WTC11 (cell line): ENCODE results near the gene FAM20C. TPM values are rescaled to one million over a fixed set of nuclear protein-coding genes. Genes with fewer than 3 reads are reported as not detected.

Experiments
- ATAC-seq: fragments of 200-7000 bp; cut with Tn5 transposase; 2 replicates; pipeline ENCODE4 v1.10.0; 2021; ENCODE audit warnings: mild to moderate bottlenecking, moderate library complexity
- CTCF ChIA-PET: fragments of 300-600 bp; sonication (Branson Sonifier 250); formaldehyde crosslinking; loops from one replicate; lab custom pipeline; 2021; ENCODE audit warnings: antibody characterized with exemption; lab: Charles Lee
- POLR2A ChIA-PET: fragments of 350-600 bp; sonication (Branson Sonifier 250); formaldehyde crosslinking; loops from one replicate; lab custom pipeline; 2021; ENCODE audit warnings: antibody characterized with exemption; lab: Charles Lee
- DNase-seq: peaks from one replicate; pipeline ENCODE4 v3.0.0; 2021; ENCODE audit warnings: low spot score
- H3K27ac Mint-ChIP-seq: 2 replicates; pipeline ENCODE4 v1.8.0; 2021; ENCODE audit warnings: mixed read lengths
- H3K27me3 Mint-ChIP-seq: 2 replicates; pipeline ENCODE4 v1.8.0; 2021; ENCODE audit warnings: low read depth, mild to moderate bottlenecking, moderate library complexity, mixed read lengths
- H3K36me3 Mint-ChIP-seq: 2 replicates; pipeline ENCODE4 v1.8.0; 2021; ENCODE audit warnings: mixed read lengths
- H3K4me1 Mint-ChIP-seq: 2 replicates; pipeline ENCODE4 v1.8.0; 2022; ENCODE audit warnings: mixed read lengths
- H3K4me3 Mint-ChIP-seq: 2 replicates; pipeline ENCODE4 v1.8.0; 2021; ENCODE audit warnings: mild to moderate bottlenecking, moderate library complexity, mixed read lengths
- H3K9me3 Mint-ChIP-seq: 2 replicates; pipeline ENCODE4 v1.8.0; 2021; ENCODE audit warnings: mixed read lengths
- CREB1 ChIP-seq: sonication (generic); formaldehyde crosslinking; IDR thresholded peaks from 2 replicates; pipeline ENCODE4 v1.8.0; 2023; ENCODE audit warnings: mild to moderate bottlenecking, missing genetic modification reagents
- CTCF ChIP-seq: fragments of 200-600 bp; IDR thresholded peaks from 2 replicates; pipeline ENCODE4 v1.8.0; 2022; ENCODE audit warnings: antibody characterized with exemption
- GABPB1 ChIP-seq: sonication (generic); formaldehyde crosslinking; IDR thresholded peaks from 2 replicates; pipeline ENCODE4 v1.8.1; 2023; ENCODE audit warnings: mild to moderate bottlenecking, missing genetic modification reagents
- IRF2 ChIP-seq: sonication (generic); formaldehyde crosslinking; IDR thresholded peaks from 2 replicates; pipeline ENCODE4 v1.8.0; 2022; ENCODE audit warnings: low read depth, missing genetic modification reagents, borderline replicate concordance
- MLX ChIP-seq: sonication (generic); formaldehyde crosslinking; IDR thresholded peaks from 2 replicates; pipeline ENCODE4 v1.8.1; 2023; ENCODE audit warnings: mild to moderate bottlenecking, missing genetic modification reagents, moderate library complexity
- NFYB ChIP-seq: sonication (generic); formaldehyde crosslinking; conservative IDR thresholded peaks from 2 replicates; pipeline ENCODE4 v1.8.0; 2022; ENCODE audit warnings: low read depth, missing genetic modification reagents
- NR1H2 ChIP-seq: sonication (generic); formaldehyde crosslinking; IDR thresholded peaks from 2 replicates; pipeline ENCODE4 v1.9.0; 2021; ENCODE audit warnings: mild to moderate bottlenecking, moderate library complexity, missing genetic modification reagents
- OVOL2 ChIP-seq: fragments of 250-450 bp; sonication (Bioruptor Pico); IDR thresholded peaks from 2 replicates; pipeline ENCODE4 v1.9.0; 2021; ENCODE audit warnings: mild to moderate bottlenecking, borderline replicate concordance
- RORB ChIP-seq: fragments of 250-450 bp; sonication (Bioruptor Pico); IDR thresholded peaks from 2 replicates; pipeline ENCODE4 v1.9.0; 2021; ENCODE audit warnings: mild to moderate bottlenecking
- TCF7 ChIP-seq: sonication (generic); formaldehyde crosslinking; IDR thresholded peaks from 2 replicates; pipeline ENCODE4 v1.8.0; 2022; ENCODE audit warnings: mild to moderate bottlenecking, low read depth, missing genetic modification reagents, moderate library complexity
- USF1 ChIP-seq: sonication (generic); formaldehyde crosslinking; IDR thresholded peaks from 2 replicates; pipeline ENCODE4 v1.8.0; 2022; ENCODE audit warnings: mild to moderate bottlenecking, missing genetic modification reagents
- ZNF121 ChIP-seq: sonication (generic); formaldehyde crosslinking; IDR thresholded peaks from 2 replicates; pipeline ENCODE4 v1.8.0; 2023; ENCODE audit warnings: missing genetic modification reagents
- ZNF232 ChIP-seq: sonication (generic); formaldehyde crosslinking; IDR thresholded peaks from 2 replicates; pipeline ENCODE4 v1.8.0; 2022; ENCODE audit warnings: mild to moderate bottlenecking, missing genetic modification reagents
- ZNF317 ChIP-seq: sonication (generic); formaldehyde crosslinking; IDR thresholded peaks from 2 replicates; pipeline ENCODE4 v1.8.1; 2023; ENCODE audit warnings: low read depth, mild to moderate bottlenecking, moderate library complexity, missing genetic modification reagents, borderline replicate concordance
- ZNF423 ChIP-seq: fragments of 250-450 bp; sonication (Bioruptor Pico); IDR thresholded peaks from 2 replicates; pipeline ENCODE4 v2.1.2; 2022; ENCODE audit warnings: mild to moderate bottlenecking, moderate library complexity
- ZNF671 ChIP-seq: fragments of 250-450 bp; sonication (Bioruptor Pico); IDR thresholded peaks from 2 replicates; pipeline ENCODE4 v1.8.0; 2021; ENCODE audit warnings: mild to moderate bottlenecking
- ZSCAN18 ChIP-seq: fragments of 250-450 bp; sonication (Bioruptor Pico); IDR thresholded peaks from 2 replicates; pipeline ENCODE4 v2.1.2; 2022; ENCODE audit warnings: mild to moderate bottlenecking, moderate library complexity
- total RNA-seq: library from RNA; stranded (reverse); gene quantifications from 3 replicates; pipeline ENCODE4 v1.2.3, GENCODE V29; 2021
- TF ChIP-seq, protein P1 (sequence below): fragments of 250-450 bp; sonication (Bioruptor Pico); IDR thresholded peaks from 2 replicates; pipeline ENCODE4 v1.9.0; 2021; ENCODE audit warnings: mild to moderate bottlenecking
- TF ChIP-seq, protein P2 (sequence below): sonication (generic); formaldehyde crosslinking; IDR thresholded peaks from 2 replicates; pipeline ENCODE4 v1.8.1; 2022; ENCODE audit warnings: low read depth, mild to moderate bottlenecking, moderate library complexity, missing genetic modification reagents, borderline replicate concordance
- TF ChIP-seq, protein P3 (sequence below): fragments of 250-450 bp; sonication (Bioruptor Pico); IDR thresholded peaks from 2 replicates; pipeline ENCODE4 v1.9.0; 2021; ENCODE audit warnings: mild to moderate bottlenecking, borderline replicate concordance
- TF ChIP-seq, protein P4 (sequence below): sonication (generic); formaldehyde crosslinking; IDR thresholded peaks from 2 replicates; pipeline ENCODE4 v1.8.1; 2023; ENCODE audit warnings: mild to moderate bottlenecking, moderate library complexity, missing genetic modification reagents

FAM20C gene
- total RNA-seq, 1 experiment from 2014 or later, result 64.9 TPM

DNA sequence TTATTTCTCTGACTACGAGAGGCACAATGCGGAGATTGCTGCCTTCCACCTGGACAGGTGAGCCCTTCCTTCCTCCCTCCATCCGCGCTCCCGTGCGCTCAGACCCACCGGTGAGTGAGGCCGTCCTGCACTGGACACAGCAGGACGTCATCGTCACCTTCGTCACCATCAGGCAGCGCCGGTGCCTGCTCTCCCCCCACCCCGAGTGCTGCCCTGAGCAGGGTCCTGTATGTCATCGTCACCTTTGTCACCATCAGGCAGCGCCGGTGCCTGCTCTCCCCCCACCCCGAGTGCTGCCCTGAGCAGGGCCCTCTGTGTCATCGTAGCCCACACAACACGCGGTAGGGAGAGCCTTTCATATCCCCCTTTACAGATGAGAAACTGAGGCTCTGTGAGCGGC is 54.1 kb downstream of the FAM20C start:
- ATAC-seq, result no peak
- H3K36me3 Mint-ChIP-seq, result peaks cover 15% of the 10 kb centered on the region
- H3K9me3 Mint-ChIP-seq, result no peaks in the 10 kb centered on the region
- H3K27me3 Mint-ChIP-seq, result no peaks in the 10 kb centered on the region
- H3K4me3 Mint-ChIP-seq, result no peak overlapping the region
- DNase-seq, result no peak
- no peaks in the 10 kb centered on the region for H3K4me1 Mint-ChIP-seq
- TF ChIP-seq ZNF423 (no peak), USF1 (CRISPR knock-in tag) (no peak), ZNF671 (CRISPR knock-in tag) (no peak), ZNF121 (CRISPR knock-in tag) (no peak), NR1H2 (no peak), CREB1 (CRISPR knock-in tag) (no peak), RORB (CRISPR knock-in tag) (no peak), MLX (no peak), ZSCAN18 (CRISPR knock-in tag) (no peak), OVOL2 (no peak), NFYB (CRISPR knock-in tag) (no peak), ZNF317 (CRISPR knock-in tag) (no peak), CTCF (no peak), IRF2 (CRISPR knock-in tag) (no peak)
- TF ChIP-seq, protein P1, sequence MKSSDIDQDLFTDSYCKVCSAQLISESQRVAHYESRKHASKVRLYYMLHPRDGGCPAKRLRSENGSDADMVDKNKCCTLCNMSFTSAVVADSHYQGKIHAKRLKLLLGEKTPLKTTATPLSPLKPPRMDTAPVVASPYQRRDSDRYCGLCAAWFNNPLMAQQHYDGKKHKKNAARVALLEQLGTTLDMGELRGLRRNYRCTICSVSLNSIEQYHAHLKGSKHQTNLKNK (CRISPR knock-in tag), result no peak
- TF ChIP-seq, protein P2, sequence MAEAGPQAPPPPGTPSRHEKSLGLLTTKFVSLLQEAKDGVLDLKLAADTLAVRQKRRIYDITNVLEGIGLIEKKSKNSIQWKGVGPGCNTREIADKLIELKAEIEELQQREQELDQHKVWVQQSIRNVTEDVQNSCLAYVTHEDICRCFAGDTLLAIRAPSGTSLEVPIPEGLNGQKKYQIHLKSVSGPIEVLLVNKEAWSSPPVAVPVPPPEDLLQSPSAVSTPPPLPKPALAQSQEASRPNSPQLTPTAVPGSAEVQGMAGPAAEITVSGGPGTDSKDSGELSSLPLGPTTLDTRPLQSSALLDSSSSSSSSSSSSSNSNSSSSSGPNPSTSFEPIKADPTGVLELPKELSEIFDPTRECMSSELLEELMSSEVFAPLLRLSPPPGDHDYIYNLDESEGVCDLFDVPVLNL, result no peak
- CTCF ChIA-PET, result interaction anchor here (0.8 kb wide), 1 partner anchor 26 kb away, joined by 3 read pairs; no protein-coding TSS in a partner anchor
- POLR2A ChIA-PET, result no interaction called here
- H3K27ac Mint-ChIP-seq, result peak overlapping the region; percentile 38; the same call in 1 of the 2 replicates

DNA sequence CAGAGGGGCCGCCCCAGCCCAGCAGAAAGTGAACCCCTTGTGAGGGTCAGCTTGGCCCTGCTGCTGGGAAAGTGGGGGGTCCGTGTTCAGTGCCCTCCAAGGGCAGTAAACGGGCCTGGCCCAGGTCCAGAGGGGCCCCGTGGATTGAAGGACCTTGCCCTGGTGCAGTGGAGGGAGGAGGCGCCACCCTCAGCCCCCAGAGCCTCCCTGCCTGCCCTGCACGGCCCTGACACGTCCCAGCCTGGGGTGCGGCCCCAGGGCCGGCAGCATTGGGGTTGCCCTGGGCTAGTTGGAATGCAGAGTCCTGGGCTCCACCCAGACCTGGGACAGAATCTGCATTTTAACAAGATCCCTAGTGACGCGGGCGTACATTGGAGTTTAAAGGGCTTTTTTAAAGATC is 54.8 kb downstream of the FAM20C start:
- no peaks in the 10 kb centered on the region for H3K9me3 Mint-ChIP-seq
- ChIA-PET CTCF (interaction anchor here (0.5 kb wide), 1 partner anchor 49 kb away, joined by 3 read pairs; no protein-coding TSS in a partner anchor), POLR2A (no interaction called here)

DNA sequence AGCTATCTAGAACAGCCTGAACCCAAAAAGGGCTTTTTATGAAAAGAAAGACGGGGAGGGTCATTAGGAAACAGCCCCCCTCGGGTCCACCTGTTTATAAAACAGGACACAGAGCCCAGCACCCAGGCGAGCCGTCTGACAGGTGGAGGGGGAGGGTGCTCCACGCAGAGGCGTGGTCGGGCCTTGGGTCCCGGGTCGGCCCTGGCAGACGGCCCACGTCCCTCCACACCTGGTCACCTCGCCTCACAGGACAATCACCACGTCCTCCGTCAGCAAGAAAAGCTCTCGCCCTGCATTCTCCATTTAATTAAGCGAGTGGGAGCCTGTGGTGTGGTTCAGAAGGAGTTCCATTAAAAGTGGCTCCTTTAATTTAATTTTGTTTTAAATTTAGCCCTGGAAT is 55.3 kb downstream of the FAM20C start:
- Mint-ChIP-seq H3K9me3 (no peaks in the 10 kb centered on the region), H3K4me1 (no peaks in the 10 kb centered on the region), H3K27me3 (no peaks in the 10 kb centered on the region), H3K36me3 (peaks cover 15% of the 10 kb centered on the region), H3K27ac (no peak overlapping the region), H3K4me3 (no peak overlapping the region)
- DNase-seq (no peak), ATAC-seq (no peak)
- ChIA-PET POLR2A (no interaction called here), CTCF (interaction anchor here (0.5 kb wide), 1 partner anchor 49 kb away, joined by 3 read pairs; no protein-coding TSS in a partner anchor)
- TF ChIP-seq, protein P3, sequence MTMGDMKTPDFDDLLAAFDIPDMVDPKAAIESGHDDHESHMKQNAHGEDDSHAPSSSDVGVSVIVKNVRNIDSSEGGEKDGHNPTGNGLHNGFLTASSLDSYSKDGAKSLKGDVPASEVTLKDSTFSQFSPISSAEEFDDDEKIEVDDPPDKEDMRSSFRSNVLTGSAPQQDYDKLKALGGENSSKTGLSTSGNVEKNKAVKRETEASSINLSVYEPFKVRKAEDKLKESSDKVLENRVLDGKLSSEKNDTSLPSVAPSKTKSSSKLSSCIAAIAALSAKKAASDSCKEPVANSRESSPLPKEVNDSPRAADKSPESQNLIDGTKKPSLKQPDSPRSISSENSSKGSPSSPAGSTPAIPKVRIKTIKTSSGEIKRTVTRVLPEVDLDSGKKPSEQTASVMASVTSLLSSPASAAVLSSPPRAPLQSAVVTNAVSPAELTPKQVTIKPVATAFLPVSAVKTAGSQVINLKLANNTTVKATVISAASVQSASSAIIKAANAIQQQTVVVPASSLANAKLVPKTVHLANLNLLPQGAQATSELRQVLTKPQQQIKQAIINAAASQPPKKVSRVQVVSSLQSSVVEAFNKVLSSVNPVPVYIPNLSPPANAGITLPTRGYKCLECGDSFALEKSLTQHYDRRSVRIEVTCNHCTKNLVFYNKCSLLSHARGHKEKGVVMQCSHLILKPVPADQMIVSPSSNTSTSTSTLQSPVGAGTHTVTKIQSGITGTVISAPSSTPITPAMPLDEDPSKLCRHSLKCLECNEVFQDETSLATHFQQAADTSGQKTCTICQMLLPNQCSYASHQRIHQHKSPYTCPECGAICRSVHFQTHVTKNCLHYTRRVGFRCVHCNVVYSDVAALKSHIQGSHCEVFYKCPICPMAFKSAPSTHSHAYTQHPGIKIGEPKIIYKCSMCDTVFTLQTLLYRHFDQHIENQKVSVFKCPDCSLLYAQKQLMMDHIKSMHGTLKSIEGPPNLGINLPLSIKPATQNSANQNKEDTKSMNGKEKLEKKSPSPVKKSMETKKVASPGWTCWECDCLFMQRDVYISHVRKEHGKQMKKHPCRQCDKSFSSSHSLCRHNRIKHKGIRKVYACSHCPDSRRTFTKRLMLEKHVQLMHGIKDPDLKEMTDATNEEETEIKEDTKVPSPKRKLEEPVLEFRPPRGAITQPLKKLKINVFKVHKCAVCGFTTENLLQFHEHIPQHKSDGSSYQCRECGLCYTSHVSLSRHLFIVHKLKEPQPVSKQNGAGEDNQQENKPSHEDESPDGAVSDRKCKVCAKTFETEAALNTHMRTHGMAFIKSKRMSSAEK (CRISPR knock-in tag), result no peak
- TF ChIP-seq OVOL2 (no peak), GABPB1 (no peak), USF1 (CRISPR knock-in tag) (no peak)
- TF ChIP-seq, protein P4, sequence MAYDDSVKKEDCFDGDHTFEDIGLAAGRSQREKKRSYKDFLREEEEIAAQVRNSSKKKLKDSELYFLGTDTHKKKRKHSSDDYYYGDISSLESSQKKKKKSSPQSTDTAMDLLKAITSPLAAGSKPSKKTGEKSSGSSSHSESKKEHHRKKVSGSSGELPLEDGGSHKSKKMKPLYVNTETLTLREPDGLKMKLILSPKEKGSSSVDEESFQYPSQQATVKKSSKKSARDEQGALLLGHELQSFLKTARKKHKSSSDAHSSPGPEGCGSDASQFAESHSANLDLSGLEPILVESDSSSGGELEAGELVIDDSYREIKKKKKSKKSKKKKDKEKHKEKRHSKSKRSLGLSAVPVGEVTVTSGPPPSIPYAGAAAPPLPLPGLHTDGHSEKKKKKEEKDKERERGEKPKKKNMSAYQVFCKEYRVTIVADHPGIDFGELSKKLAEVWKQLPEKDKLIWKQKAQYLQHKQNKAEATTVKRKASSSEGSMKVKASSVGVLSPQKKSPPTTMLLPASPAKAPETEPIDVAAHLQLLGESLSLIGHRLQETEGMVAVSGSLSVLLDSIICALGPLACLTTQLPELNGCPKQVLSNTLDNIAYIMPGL, result no peak

More for the DNA sequence above, 54.8 kb downstream of the FAM20C start:
- no peak overlapping the region for H3K4me3 Mint-ChIP-seq
- TF ChIP-seq ZNF232 (CRISPR knock-in tag) (no peak), ZNF317 (CRISPR knock-in tag) (no peak), TCF7 (no peak)
- DNase-seq (no peak), ATAC-seq (no peak)
- peaks cover 15% of the 10 kb centered on the region for H3K36me3 Mint-ChIP-seq
- H3K4me1 Mint-ChIP-seq, result no peaks in the 10 kb centered on the region
- H3K27ac Mint-ChIP-seq, result no peak overlapping the region
- H3K27me3 Mint-ChIP-seq, result no peaks in the 10 kb centered on the region
